K562 (cell line): ENCODE results near the gene RUNX1. TPM values are rescaled to one million over a fixed set of nuclear protein-coding genes. Genes with fewer than 3 reads are reported as not detected.
A peak's percentile ranks its signal among the peaks of the same experiment; 100 is the strongest.

ENCODE experiments used
- CREB3 ChIP-seq: fragments of 450-650 bp; conservative IDR thresholded peaks from 2 replicates; pipeline ENCODE4 v1.6.1; 2016; ENCODE audit warnings: missing genetic modification characterization, low read depth, mild to moderate bottlenecking, missing compliant biosample characterization, moderate library complexity
- E2F5 ChIP-seq: sonication (generic); formaldehyde crosslinking; IDR thresholded peaks from 2 replicates; pipeline ENCODE4 v1.8.0; 2022; ENCODE audit warnings: mild to moderate bottlenecking, missing genetic modification reagents
- ETV6 ChIP-seq, 3 experiments: fragments of 150-350 bp in 1 of 3; sonication (generic) in 1 of 3; formaldehyde crosslinking in 1 of 3; IDR thresholded peaks; 2 replicates each; pipeline versions ENCODE4 v1.6.1 to v1.8.0; 2014 to 2022; ENCODE audit warnings: borderline replicate concordance in 2 of 3, low read depth in 2 of 3, antibody characterized with exemption in 1 of 3, low read length in 1 of 3, mild to moderate bottlenecking in 1 of 3, missing genetic modification reagents in 1 of 3
- ILK ChIP-seq: fragments of 450-650 bp; IDR thresholded peaks from 2 replicates; pipeline ENCODE4 v1.6.1; 2016; ENCODE audit warnings: missing genetic modification characterization, low read depth, mild to moderate bottlenecking, missing compliant biosample characterization, moderate library complexity, borderline replicate concordance
- LEF1 ChIP-seq: fragments of 450-650 bp; IDR thresholded peaks from 2 replicates; pipeline ENCODE4 v1.6.1; 2016; ENCODE audit warnings: mild to moderate bottlenecking
- NCOA4 ChIP-seq: fragments of 450-650 bp; IDR thresholded peaks from 2 replicates; pipeline ENCODE4 v1.6.1; 2018; ENCODE audit warnings: mild to moderate bottlenecking; ENCODE audit not compliant: partially characterized antibody
- NR2C1 ChIP-seq, 2 experiments: fragments of 450-650 bp; IDR thresholded peaks; 2 replicates each; pipeline ENCODE4 v1.6.1; 2017; ENCODE audit warnings: mild to moderate bottlenecking in 2 of 2, antibody characterized with exemption in 1 of 2, inconsistent platforms in 1 of 2, missing compliant biosample characterization in 1 of 2, missing genetic modification characterization in 1 of 2
- PHF8 ChIP-seq: fragments of 200-600 bp; sonication (generic); IDR thresholded peaks from 2 replicates; pipeline ENCODE4 v1.6.1; 2012; ENCODE audit warnings: mixed run types, mild to moderate bottlenecking, inconsistent platforms, low read length, moderate library complexity, borderline replicate concordance
- RB1 ChIP-seq: fragments of 450-650 bp; IDR thresholded peaks from 2 replicates; pipeline ENCODE4 v1.6.1; 2017; ENCODE audit warnings: low read depth, mild to moderate bottlenecking
- THRAP3 ChIP-seq: fragments of 450-650 bp; IDR thresholded peaks from 2 replicates; pipeline ENCODE4 v1.6.1; 2016; ENCODE audit warnings: mild to moderate bottlenecking, inconsistent platforms, borderline replicate concordance
- ZC3H8 ChIP-seq: fragments of 450-650 bp; IDR thresholded peaks from 2 replicates; pipeline ENCODE4 v1.6.1; 2017
- ZNF124 ChIP-seq: sonication (generic); formaldehyde crosslinking; IDR thresholded peaks from 2 replicates; pipeline ENCODE4 v1.8.1; 2022; ENCODE audit warnings: missing genetic modification reagents
- ZNF583 ChIP-seq: fragments of 250-450 bp; sonication (Bioruptor Pico); IDR thresholded peaks from 2 replicates; pipeline ENCODE4 v1.4.0; 2020
- ZNF75A ChIP-seq: fragments of 450-650 bp; formaldehyde crosslinking; IDR thresholded peaks from 2 replicates; pipeline ENCODE4 v1.4.0; 2020; ENCODE audit warnings: mild to moderate bottlenecking
- polyA plus RNA-seq, 8 experiments: library from polyadenylated mRNA; depleted of rRNA in 4 of 8; stranded (reverse) in 5 of 8; unstranded in 3 of 8; fragments of >200 nt; fragmentation: Nextera tagmentation in 2 of 8; fragmentation: Illumina TruSeq in 1 of 8; extraction: Ambion mirVana in 2 of 8; extraction: Trizol in 1 of 8; gene quantifications; 2 replicates each; pipeline versions ENCODE4 v1.2.1 to v1.2.3, GENCODE V29; 2011 to 2014; ENCODE audit warnings: inconsistent platforms in 1 of 8, missing spikeins in 1 of 8
- total RNA-seq, 7 experiments: library from RNA; depleted of rRNA in 6 of 7; stranded (reverse); fragments of >200 nt in 6 of 7; fragmentation: Illumina TruSeq in 2 of 7; extraction: Trizol in 2 of 7; gene quantifications; 2 replicates each; pipeline versions ENCODE4 v1.2.1 to v1.2.3, GENCODE V29; 2011 to 2021; ENCODE audit warnings: low replicate concordance in 1 of 7
- TF ChIP-seq, protein P1 (sequence below): sonication (generic); formaldehyde crosslinking; IDR thresholded peaks from 2 replicates; pipeline ENCODE4 v1.8.1; 2023; ENCODE audit warnings: missing genetic modification reagents, mild to moderate bottlenecking, borderline replicate concordance
- TF ChIP-seq, protein P2 (sequence below), 2 experiments: IDR thresholded peaks; 2 replicates each; pipeline ENCODE4 v1.6.1; 2012; ENCODE audit warnings: improper control_type of control experiment in 2 of 2, low read depth in 2 of 2, low read length in 2 of 2, borderline replicate concordance in 1 of 2
- TF ChIP-seq, protein P3 (sequence below): fragments of 450-650 bp; IDR thresholded peaks from 2 replicates; pipeline ENCODE4 v1.6.1; 2017; ENCODE audit warnings: antibody characterized with exemption

Gene RUNX1
- total and polyA plus RNA-seq, 9 of the 15 experiments (the other 6 are each of a cell fraction or from before 2014, with no cell fraction given): 2.2 to 68.6 (median 17.8) TPM

GRCh38 chr21:34934350-34934749 is 114.8 kb downstream of the RUNX1 start (continued):
- TF ChIP-seq, protein P1, sequence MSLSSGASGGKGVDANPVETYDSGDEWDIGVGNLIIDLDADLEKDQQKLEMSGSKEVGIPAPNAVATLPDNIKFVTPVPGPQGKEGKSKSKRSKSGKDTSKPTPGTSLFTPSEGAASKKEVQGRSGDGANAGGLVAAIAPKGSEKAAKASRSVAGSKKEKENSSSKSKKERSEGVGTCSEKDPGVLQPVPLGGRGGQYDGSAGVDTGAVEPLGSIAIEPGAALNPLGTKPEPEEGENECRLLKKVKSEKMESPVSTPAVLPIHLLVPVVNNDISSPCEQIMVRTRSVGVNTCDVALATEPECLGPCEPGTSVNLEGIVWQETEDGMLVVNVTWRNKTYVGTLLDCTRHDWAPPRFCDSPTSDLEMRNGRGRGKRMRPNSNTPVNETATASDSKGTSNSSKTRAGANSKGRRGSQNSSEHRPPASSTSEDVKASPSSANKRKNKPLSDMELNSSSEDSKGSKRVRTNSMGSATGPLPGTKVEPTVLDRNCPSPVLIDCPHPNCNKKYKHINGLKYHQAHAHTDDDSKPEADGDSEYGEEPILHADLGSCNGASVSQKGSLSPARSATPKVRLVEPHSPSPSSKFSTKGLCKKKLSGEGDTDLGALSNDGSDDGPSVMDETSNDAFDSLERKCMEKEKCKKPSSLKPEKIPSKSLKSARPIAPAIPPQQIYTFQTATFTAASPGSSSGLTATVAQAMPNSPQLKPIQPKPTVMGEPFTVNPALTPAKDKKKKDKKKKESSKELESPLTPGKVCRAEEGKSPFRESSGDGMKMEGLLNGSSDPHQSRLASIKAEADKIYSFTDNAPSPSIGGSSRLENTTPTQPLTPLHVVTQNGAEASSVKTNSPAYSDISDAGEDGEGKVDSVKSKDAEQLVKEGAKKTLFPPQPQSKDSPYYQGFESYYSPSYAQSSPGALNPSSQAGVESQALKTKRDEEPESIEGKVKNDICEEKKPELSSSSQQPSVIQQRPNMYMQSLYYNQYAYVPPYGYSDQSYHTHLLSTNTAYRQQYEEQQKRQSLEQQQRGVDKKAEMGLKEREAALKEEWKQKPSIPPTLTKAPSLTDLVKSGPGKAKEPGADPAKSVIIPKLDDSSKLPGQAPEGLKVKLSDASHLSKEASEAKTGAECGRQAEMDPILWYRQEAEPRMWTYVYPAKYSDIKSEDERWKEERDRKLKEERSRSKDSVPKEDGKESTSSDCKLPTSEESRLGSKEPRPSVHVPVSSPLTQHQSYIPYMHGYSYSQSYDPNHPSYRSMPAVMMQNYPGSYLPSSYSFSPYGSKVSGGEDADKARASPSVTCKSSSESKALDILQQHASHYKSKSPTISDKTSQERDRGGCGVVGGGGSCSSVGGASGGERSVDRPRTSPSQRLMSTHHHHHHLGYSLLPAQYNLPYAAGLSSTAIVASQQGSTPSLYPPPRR (CRISPR knock-in tag): no peak
- no peak for TF ChIP-seq ILK (tag)
- no peak for TF ChIP-seq THRAP3
- TF ChIP-seq NR2C1 (IDR thresholded peaks at IDR 0.05): no peak
- peak; percentile 62; the same call in 1 of the 2 replicates for TF ChIP-seq NR2C1 (tag; IDR thresholded peaks at IDR 0.05)
- no peak for TF ChIP-seq ETV6 (IDR thresholded peaks at IDR 0.05; ENCODE audit: borderline replicate concordance in 1 of 2, low read depth in 2 of 2, low read length in 1 of 2)
- TF ChIP-seq ETV6 (CRISPR knock-in tag; IDR thresholded peaks at IDR 0.05; ENCODE audit: borderline replicate concordance): no peak
- no peak for TF ChIP-seq LEF1
- TF ChIP-seq ZNF75A: no peak
- TF ChIP-seq ZNF583 (CRISPR knock-in tag): peak; percentile 74; the same call in 1 of the 2 replicates
- TF ChIP-seq, protein P2, sequence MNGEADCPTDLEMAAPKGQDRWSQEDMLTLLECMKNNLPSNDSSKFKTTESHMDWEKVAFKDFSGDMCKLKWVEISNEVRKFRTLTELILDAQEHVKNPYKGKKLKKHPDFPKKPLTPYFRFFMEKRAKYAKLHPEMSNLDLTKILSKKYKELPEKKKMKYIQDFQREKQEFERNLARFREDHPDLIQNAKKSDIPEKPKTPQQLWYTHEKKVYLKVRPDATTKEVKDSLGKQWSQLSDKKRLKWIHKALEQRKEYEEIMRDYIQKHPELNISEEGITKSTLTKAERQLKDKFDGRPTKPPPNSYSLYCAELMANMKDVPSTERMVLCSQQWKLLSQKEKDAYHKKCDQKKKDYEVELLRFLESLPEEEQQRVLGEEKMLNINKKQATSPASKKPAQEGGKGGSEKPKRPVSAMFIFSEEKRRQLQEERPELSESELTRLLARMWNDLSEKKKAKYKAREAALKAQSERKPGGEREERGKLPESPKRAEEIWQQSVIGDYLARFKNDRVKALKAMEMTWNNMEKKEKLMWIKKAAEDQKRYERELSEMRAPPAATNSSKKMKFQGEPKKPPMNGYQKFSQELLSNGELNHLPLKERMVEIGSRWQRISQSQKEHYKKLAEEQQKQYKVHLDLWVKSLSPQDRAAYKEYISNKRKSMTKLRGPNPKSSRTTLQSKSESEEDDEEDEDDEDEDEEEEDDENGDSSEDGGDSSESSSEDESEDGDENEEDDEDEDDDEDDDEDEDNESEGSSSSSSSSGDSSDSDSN (IDR thresholded peaks at IDR 0.05; ENCODE audit: borderline replicate concordance in 1 of 2, low read depth in 2 of 2, low read length in 2 of 2): no peak
- no peak for TF ChIP-seq ZNF124
- TF ChIP-seq NCOA4: no peak
- TF ChIP-seq, protein P3, sequence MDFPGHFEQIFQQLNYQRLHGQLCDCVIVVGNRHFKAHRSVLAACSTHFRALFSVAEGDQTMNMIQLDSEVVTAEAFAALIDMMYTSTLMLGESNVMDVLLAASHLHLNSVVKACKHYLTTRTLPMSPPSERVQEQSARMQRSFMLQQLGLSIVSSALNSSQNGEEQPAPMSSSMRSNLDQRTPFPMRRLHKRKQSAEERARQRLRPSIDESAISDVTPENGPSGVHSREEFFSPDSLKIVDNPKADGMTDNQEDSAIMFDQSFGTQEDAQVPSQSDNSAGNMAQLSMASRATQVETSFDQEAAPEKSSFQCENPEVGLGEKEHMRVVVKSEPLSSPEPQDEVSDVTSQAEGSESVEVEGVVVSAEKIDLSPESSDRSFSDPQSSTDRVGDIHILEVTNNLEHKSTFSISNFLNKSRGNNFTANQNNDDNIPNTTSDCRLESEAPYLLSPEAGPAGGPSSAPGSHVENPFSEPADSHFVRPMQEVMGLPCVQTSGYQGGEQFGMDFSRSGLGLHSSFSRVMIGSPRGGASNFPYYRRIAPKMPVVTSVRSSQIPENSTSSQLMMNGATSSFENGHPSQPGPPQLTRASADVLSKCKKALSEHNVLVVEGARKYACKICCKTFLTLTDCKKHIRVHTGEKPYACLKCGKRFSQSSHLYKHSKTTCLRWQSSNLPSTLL: no peak
- no peak for TF ChIP-seq PHF8
- TF ChIP-seq E2F5 (CRISPR knock-in tag): no peak
- TF ChIP-seq CREB3: peak; percentile 82
- no peak for TF ChIP-seq ZC3H8
- TF ChIP-seq RB1: no peak
